Measurements from ENCODE around the gene ST3GAL6.
"Not testable (repeated sequence)": the region's sequence is repeated elsewhere in the genome, so short reads cannot be mapped to it uniquely, and the experiment has no call there.

Gene ST3GAL6

GRCh38 chr3:98800401-98800800 lies 37.3 kb downstream of the ST3GAL6 start:
- no peak for DNase-seq (ENCODE audit: low spot score)

- DNase-seq (ENCODE audit: low spot score) = no peak
Measured at GRCh38 chr3:98801043-98801747, 38.1 kb downstream of the ST3GAL6 start.

- no peak for DNase-seq (ENCODE audit: low spot score)
Measured at GRCh38 chr3:98805571-98805970, 42.4 kb downstream of the ST3GAL6 start.

- no peak for DNase-seq (ENCODE audit: low spot score)
Measured at GRCh38 chr3:98806521-98806920, 43.4 kb downstream of the ST3GAL6 start.

GRCh38 chr3:98807011-98807410 lies 43.9 kb downstream of the ST3GAL6 start:
- DNase-seq (ENCODE audit: low spot score) = no peak

- no peak for DNase-seq (ENCODE audit: low spot score)
Measured at GRCh38 chr3:98807561-98807960, 44.4 kb downstream of the ST3GAL6 start.

- no peak for DNase-seq (ENCODE audit: low spot score)
Measured at GRCh38 chr3:98808071-98808470, 44.9 kb downstream of the ST3GAL6 start.

GRCh38 chr3:98809557-98809956 lies 46.4 kb downstream of the ST3GAL6 start:
- peak; percentile 18 for DNase-seq (ENCODE audit: low spot score)

- DNase-seq (ENCODE audit: low spot score) = no peak
Measured at GRCh38 chr3:98811048-98811447, 47.9 kb downstream of the ST3GAL6 start.

- DNase-seq (ENCODE audit: low spot score) = peak; percentile 41
Measured at GRCh38 chr3:98812851-98813374, 49.8 kb downstream of the ST3GAL6 start.

- DNase-seq (ENCODE audit: low spot score) = no peak
Measured at GRCh38 chr3:98814817-98815420, 51.8 kb downstream of the ST3GAL6 start.

GRCh38 chr3:98817547-98818041 lies 54.5 kb downstream of the ST3GAL6 start:
- peak; percentile 48 for DNase-seq (ENCODE audit: low spot score)

- DNase-seq (ENCODE audit: low spot score) = no peak
Measured at GRCh38 chr3:98821063-98821462, 57.9 kb downstream of the ST3GAL6 start.

- DNase-seq (ENCODE audit: low spot score) = no peak
Measured at GRCh38 chr3:98823791-98824190, 60.7 kb downstream of the ST3GAL6 start.

- DNase-seq (ENCODE audit: low spot score) = no peak
Measured at GRCh38 chr3:98824256-98824655, 61.1 kb downstream of the ST3GAL6 start.

- no peak for DNase-seq (ENCODE audit: low spot score)
Measured at GRCh38 chr3:98826126-98826525, 63.0 kb downstream of the ST3GAL6 start.

- no peak for DNase-seq (ENCODE audit: low spot score)
Measured at GRCh38 chr3:98827221-98827920, 64.2 kb downstream of the ST3GAL6 start.

GRCh38 chr3:98829246-98829832 lies 66.2 kb downstream of the ST3GAL6 start:
- no peak for DNase-seq (ENCODE audit: low spot score)

GRCh38 chr3:98831060-98831459 lies 67.9 kb downstream of the ST3GAL6 start:
- not testable (repeated sequence) for DNase-seq (ENCODE audit: low spot score)

GRCh38 chr3:98839846-98840245 lies 76.7 kb downstream of the ST3GAL6 start:
- no peak for DNase-seq (ENCODE audit: low spot score)

- no peak for DNase-seq (ENCODE audit: low spot score)
Measured at GRCh38 chr3:98843266-98843959, 80.3 kb downstream of the ST3GAL6 start.

All from SK-N-DZ (cell line).